ENCODE results near the gene RAB3C.
"Not testable (repeated sequence)": the region's sequence is repeated elsewhere in the genome, so short reads cannot be mapped to it uniquely, and the experiment has no call there.

Gene RAB3C, protein sequence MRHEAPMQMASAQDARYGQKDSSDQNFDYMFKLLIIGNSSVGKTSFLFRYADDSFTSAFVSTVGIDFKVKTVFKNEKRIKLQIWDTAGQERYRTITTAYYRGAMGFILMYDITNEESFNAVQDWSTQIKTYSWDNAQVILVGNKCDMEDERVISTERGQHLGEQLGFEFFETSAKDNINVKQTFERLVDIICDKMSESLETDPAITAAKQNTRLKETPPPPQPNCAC

DNA sequence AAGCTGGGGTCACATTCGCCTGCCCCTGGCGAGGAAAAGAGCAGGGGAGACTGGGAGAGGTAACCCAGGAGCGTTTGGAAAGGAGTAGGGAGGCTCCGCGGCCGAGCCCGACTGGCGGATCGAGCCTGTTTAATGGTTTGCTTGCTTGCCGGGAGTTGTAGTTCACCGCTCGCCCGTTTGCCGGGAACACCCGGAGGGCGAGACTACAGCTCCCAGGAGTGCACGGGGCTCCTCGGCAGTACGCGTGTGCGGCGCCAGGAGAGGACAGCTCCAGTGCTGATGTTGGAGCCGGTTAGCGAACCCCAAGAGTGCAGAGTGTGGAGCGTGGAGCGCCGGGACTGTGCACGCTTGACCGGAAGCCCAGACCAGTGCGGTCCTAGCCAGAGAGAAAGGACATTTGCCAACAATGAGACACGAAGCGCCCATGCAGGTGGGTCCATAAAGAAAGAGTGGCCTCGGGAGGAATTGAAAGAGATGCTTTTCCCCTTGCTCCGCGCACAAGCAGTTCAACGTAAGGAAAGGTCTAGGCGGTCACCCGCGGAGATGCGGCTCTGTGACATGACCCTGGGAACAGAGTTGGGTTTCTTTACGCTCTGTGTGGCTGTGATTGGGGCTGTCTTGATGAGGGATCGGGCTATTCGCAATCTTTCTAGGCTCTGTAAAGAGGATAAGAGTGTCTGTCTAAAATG is at the start of gene RAB3C:
TSS of gene RAB3C (plus strand) at position 273 of the 689 bp plus-strand sequence. CDS start at position 407, 134 bp downstream.
- H3K27me3 Mint-ChIP-seq: peaks cover 16% of the 10 kb centered on the region
- DNase-seq (ENCODE audit: low spot score in 2 of 2): peak; percentile 62 to 73
- ATAC-seq (ENCODE audit: low read depth): peak; percentile 100
- peaks cover 17% of the 10 kb centered on the region for H3K4me1 Mint-ChIP-seq
- no peaks in the 10 kb centered on the region for H3K9me3 Mint-ChIP-seq
- H3K27ac Mint-ChIP-seq: no peak within 1 kb of the TSS
- peak within 1 kb of the TSS; percentile 98 for H3K4me3 Mint-ChIP-seq
- no peaks in the 10 kb centered on the region for H3K36me3 Mint-ChIP-seq

DNA sequence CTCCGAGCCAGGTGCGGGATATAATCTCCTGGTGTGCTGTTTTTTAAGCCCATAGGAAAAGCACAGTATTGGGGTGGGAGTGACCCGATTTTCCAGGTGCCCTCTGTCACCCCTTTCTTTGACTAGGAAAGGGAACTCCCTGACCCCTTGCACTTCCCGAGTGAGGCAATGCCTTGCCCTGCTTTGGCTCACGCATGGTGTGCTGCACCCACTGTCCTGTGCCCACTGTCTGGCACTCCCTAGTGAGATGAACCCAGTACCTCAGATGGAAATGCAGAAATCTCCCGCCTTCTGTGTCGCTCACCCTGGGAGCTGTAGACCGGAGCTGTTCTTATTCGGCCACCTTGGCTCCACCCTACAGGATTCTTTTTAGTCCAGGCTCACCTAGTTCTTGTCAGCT is 40.9 kb upstream of the RAB3C start:
- H3K4me3 Mint-ChIP-seq; ATAC-seq (ENCODE audit: low read depth); H3K27me3 Mint-ChIP-seq; H3K27ac Mint-ChIP-seq; H3K9me3 Mint-ChIP-seq; H3K36me3 Mint-ChIP-seq; DNase-seq (ENCODE audit: low spot score in 2 of 2): not testable (repeated sequence)
- peaks cover 34% of the 10 kb centered on the region for H3K4me1 Mint-ChIP-seq

DNA sequence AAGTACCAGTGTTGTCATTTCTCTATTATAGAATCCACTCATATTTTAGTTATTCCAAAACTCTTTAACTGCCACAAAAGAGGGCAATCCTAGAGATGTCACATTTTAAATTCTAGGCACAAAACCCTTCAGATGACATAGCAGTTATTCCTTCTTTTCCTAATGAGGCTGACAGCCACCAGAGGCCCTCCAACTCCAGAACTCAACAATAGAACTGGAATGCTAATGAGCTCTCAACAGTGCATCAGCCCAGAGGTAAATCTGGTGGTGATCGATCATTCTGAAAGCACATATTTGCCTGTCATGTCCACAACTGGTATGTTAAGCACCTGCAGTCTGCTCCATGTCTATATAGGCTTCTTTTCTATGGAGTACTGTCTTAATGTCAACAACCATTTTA is 40.2 kb upstream of the RAB3C start:
- no peak overlapping the region for H3K27ac Mint-ChIP-seq
- H3K27me3 Mint-ChIP-seq: no peaks in the 10 kb centered on the region
- DNase-seq (ENCODE audit: low spot score in 2 of 2) (no peak), ATAC-seq (ENCODE audit: low read depth) (no peak)
- peaks cover 3% of the 10 kb centered on the region for H3K9me3 Mint-ChIP-seq
- H3K4me1 Mint-ChIP-seq: peaks cover 34% of the 10 kb centered on the region
- no peak overlapping the region for H3K4me3 Mint-ChIP-seq
- no peaks in the 10 kb centered on the region for H3K36me3 Mint-ChIP-seq

GRCh38 chr5:58543723-58544122 is 39.2 kb upstream of the RAB3C start:
- peaks cover 32% of the 10 kb centered on the region for H3K4me1 Mint-ChIP-seq
- DNase-seq (ENCODE audit: low spot score in 2 of 2) (no peak), ATAC-seq (ENCODE audit: low read depth) (no peak)
- H3K36me3 Mint-ChIP-seq: no peaks in the 10 kb centered on the region
- H3K27ac Mint-ChIP-seq: peak overlapping the region; percentile 54
- H3K27me3 Mint-ChIP-seq: no peaks in the 10 kb centered on the region
- H3K9me3 Mint-ChIP-seq: peaks cover 3% of the 10 kb centered on the region
- peak overlapping the region; percentile 53 for H3K4me3 Mint-ChIP-seq

DNA sequence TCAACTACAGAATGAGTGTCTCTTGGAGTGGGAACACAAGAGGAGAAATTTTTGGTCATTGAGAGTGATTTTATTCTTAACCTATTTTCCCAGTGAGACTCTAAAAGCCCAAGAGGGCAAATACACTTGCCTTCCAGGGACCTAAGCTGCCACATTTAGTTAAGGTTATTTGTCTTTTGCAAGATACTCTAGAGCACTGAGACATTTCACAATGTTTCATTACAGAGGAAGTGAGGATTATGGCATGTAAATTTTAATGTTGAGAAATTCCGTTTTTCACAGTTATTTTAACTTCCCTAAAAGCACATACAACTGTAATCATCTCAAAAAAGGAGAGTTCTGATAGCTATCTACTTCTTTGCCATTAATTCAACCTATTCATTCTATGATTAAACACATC is 38.7 kb upstream of the RAB3C start:
- peaks cover 4% of the 10 kb centered on the region for H3K9me3 Mint-ChIP-seq
- H3K27ac Mint-ChIP-seq: peak overlapping the region; percentile 54
- ATAC-seq (ENCODE audit: low read depth): peak; percentile 66
- H3K4me1 Mint-ChIP-seq: peaks cover 32% of the 10 kb centered on the region
- H3K36me3 Mint-ChIP-seq: no peaks in the 10 kb centered on the region
- H3K27me3 Mint-ChIP-seq: no peaks in the 10 kb centered on the region
- peak overlapping the region; percentile 53 for H3K4me3 Mint-ChIP-seq
- no peak for DNase-seq (ENCODE audit: low spot score in 2 of 2)

GRCh38 chr5:58544926-58545325 is 37.9 kb upstream of the RAB3C start:
- Mint-ChIP-seq H3K9me3 (peaks cover 1% of the 10 kb centered on the region), H3K36me3 (no peaks in the 10 kb centered on the region), H3K4me3 (peak overlapping the region; percentile 17), H3K4me1 (peaks cover 32% of the 10 kb centered on the region), H3K27me3 (no peaks in the 10 kb centered on the region), H3K27ac (no peak overlapping the region)
- DNase-seq (ENCODE audit: low spot score in 2 of 2) (no peak), ATAC-seq (ENCODE audit: low read depth) (no peak)

- no peak for DNase-seq (ENCODE audit: low spot score in 2 of 2)
Measured at GRCh38 chr5:58545912-58546311, 37.0 kb upstream of the RAB3C start.

DNA sequence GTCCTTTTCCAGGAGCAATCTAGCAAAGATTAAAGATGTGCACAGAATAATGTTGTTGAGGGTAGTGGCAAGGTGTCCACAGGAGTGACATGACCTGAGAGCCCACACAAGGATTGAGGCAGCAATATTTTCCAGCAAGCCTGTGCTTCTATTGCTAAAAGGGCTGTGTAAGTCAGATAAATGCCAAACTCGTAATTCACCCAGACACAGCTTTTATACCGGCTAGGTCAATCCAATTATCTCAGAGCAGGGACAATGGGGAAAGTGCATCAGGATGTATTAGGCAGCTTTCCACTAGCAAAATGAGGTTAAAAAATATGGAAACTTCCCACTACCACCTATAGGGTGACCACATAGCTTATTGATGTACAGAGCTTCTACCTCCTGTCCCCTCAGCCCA is 34.8 kb upstream of the RAB3C start:
- Mint-ChIP-seq H3K4me1 (peaks cover 33% of the 10 kb centered on the region), H3K36me3 (no peaks in the 10 kb centered on the region), H3K27ac (no peak overlapping the region), H3K9me3 (peaks cover 1% of the 10 kb centered on the region), H3K4me3 (no peak overlapping the region), H3K27me3 (no peaks in the 10 kb centered on the region)
- DNase-seq (ENCODE audit: low spot score in 2 of 2): no peak
- ATAC-seq (ENCODE audit: low read depth): no peak

More at GRCh38 chr5:58545912-58546311, 37.0 kb upstream of the RAB3C start:
- peak; percentile 77 for ATAC-seq (ENCODE audit: low read depth)
- no peaks in the 10 kb centered on the region for H3K36me3 Mint-ChIP-seq
- no peak overlapping the region for H3K27ac Mint-ChIP-seq
- H3K27me3 Mint-ChIP-seq: no peaks in the 10 kb centered on the region
- peaks cover 1% of the 10 kb centered on the region for H3K9me3 Mint-ChIP-seq
- H3K4me3 Mint-ChIP-seq: peak overlapping the region; percentile 4
- H3K4me1 Mint-ChIP-seq: peaks cover 32% of the 10 kb centered on the region

- H3K36me3 Mint-ChIP-seq: no peaks in the 10 kb centered on the region
- no peak overlapping the region for H3K4me3 Mint-ChIP-seq
- peaks cover 2% of the 10 kb centered on the region for H3K4me1 Mint-ChIP-seq
- peak overlapping the region; percentile 31 for H3K27ac Mint-ChIP-seq
- DNase-seq (ENCODE audit: low spot score in 2 of 2): no peak
- H3K27me3 Mint-ChIP-seq: no peaks in the 10 kb centered on the region
- H3K9me3 Mint-ChIP-seq: peaks cover 1% of the 10 kb centered on the region
- ATAC-seq (ENCODE audit: low read depth): no peak
Measured at GRCh38 chr5:58551492-58551891, 31.4 kb upstream of the RAB3C start.

- not testable (repeated sequence) for H3K4me1 Mint-ChIP-seq; DNase-seq (ENCODE audit: low spot score in 2 of 2); H3K36me3 Mint-ChIP-seq; H3K27me3 Mint-ChIP-seq; H3K4me3 Mint-ChIP-seq; H3K27ac Mint-ChIP-seq; H3K9me3 Mint-ChIP-seq; ATAC-seq (ENCODE audit: low read depth)
Measured at GRCh38 chr5:58557665-58558338, 25.1 kb upstream of the RAB3C start.

DNA sequence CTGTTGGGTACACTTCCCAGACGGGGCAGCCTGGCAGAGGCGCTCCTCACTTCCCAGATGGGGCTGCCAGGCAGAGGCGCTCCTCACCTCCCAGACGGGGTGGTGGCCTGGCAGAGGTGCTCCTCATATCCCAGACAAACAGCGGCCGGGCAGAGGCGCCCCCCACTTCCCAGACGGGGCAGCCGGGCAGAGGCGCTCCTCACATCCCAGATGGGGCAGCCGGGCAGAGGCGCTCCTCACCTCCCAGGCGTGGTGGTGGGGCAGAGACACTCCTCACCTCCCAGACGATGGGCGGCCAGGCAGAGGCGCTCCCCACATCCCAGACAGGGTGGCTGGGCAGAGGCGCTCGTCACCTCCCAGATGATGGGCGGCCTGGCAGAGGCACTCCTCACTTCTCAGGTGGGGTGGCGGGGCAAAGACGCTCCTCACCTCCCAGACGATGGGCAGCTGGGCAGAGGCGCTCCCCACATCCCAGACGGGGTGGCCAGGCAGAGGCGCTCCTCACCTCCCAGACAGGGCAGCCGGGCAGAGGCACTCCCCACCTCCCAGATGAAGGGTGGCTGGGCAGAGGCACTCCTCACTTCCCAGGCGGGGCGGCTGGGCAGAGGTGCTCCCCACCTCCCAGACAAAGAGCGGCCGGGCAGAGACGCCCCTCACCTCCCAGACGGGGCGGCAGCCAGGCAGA is 19.7 kb upstream of the RAB3C start:
- not testable (repeated sequence) for ATAC-seq (ENCODE audit: low read depth); H3K27ac Mint-ChIP-seq; DNase-seq (ENCODE audit: low spot score in 2 of 2); H3K4me3 Mint-ChIP-seq; H3K4me1 Mint-ChIP-seq; H3K27me3 Mint-ChIP-seq; H3K9me3 Mint-ChIP-seq; H3K36me3 Mint-ChIP-seq

DNA sequence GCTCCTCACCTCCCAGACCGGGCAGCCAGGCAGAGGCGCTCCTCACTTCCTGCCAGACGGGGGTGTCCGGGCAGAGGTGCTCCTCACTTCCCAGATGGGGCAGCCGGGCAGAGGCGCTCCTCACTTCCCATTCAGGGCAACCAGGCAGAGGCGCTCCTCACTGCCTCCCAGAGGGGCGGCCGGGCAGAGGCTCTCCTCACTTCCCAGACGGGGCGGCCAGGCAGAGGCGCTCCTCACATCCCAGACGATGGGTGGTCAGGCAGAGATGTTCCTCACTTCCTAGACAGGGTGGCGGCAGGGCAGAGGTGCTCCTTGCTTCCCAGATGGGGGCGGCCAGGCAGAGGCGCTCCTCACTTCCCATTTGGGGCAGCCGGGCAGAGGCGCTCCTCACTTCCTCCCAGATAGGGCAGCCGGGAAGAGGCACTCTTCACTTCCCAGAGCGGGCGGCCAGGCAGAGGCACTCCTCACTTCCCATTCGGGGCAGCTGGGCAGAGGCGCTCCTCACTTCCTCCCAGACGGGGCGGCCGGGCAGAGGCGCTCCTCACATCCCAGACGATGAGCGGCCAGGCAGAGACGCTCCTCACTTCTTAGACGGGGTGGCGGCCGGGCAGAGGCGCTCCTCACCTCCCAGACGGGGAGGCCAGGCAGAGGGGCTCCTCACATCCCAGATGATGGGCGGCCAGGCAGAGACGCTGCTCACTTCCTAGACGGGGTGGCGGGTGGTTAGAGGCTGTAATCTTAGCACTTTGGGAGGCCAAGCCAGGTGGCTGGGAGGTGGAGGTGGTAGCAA is 18.6 kb upstream of the RAB3C start:
- not testable (repeated sequence) for ATAC-seq (ENCODE audit: low read depth); H3K27me3 Mint-ChIP-seq; H3K4me1 Mint-ChIP-seq; H3K36me3 Mint-ChIP-seq; H3K9me3 Mint-ChIP-seq; H3K27ac Mint-ChIP-seq; DNase-seq (ENCODE audit: low spot score in 2 of 2); H3K4me3 Mint-ChIP-seq

- no peak for DNase-seq (ENCODE audit: low spot score in 2 of 2)
- no peak for ATAC-seq (ENCODE audit: low read depth)
- H3K27me3 Mint-ChIP-seq: no peaks in the 10 kb centered on the region
- no peaks in the 10 kb centered on the region for H3K9me3 Mint-ChIP-seq
- H3K36me3 Mint-ChIP-seq: no peaks in the 10 kb centered on the region
- peaks cover 5% of the 10 kb centered on the region for H3K4me1 Mint-ChIP-seq
- H3K4me3 Mint-ChIP-seq: no peak overlapping the region
- H3K27ac Mint-ChIP-seq: no peak overlapping the region
Measured at GRCh38 chr5:58565033-58565432, 17.8 kb upstream of the RAB3C start.

Data from memory B cell (primary cell).